WTC11 (cell line): Measurements from ENCODE around the gene LDLRAD2. TPM values are rescaled to one million over a fixed set of nuclear protein-coding genes. Genes with fewer than 3 reads are reported as not detected.

Experiments used
- ATAC-seq: fragments of 200-7000 bp; cut with Tn5 transposase; 2 replicates; pipeline ENCODE4 v1.10.0; 2021; ENCODE audit warnings: mild to moderate bottlenecking, moderate library complexity
- CTCF ChIA-PET: fragments of 300-600 bp; sonication (Branson Sonifier 250); formaldehyde crosslinking; loops from one replicate; lab custom pipeline; 2021; ENCODE audit warnings: antibody characterized with exemption; lab: Charles Lee
- POLR2A ChIA-PET: fragments of 350-600 bp; sonication (Branson Sonifier 250); formaldehyde crosslinking; loops from one replicate; lab custom pipeline; 2021; ENCODE audit warnings: antibody characterized with exemption; lab: Charles Lee
- DNase-seq: peaks from one replicate; pipeline ENCODE4 v3.0.0; 2021; ENCODE audit warnings: low spot score
- H3K27ac Mint-ChIP-seq: 2 replicates; pipeline ENCODE4 v1.8.0; 2021; ENCODE audit warnings: mixed read lengths
- H3K27me3 Mint-ChIP-seq: 2 replicates; pipeline ENCODE4 v1.8.0; 2021; ENCODE audit warnings: low read depth, mild to moderate bottlenecking, moderate library complexity, mixed read lengths
- H3K36me3 Mint-ChIP-seq: 2 replicates; pipeline ENCODE4 v1.8.0; 2021; ENCODE audit warnings: mixed read lengths
- H3K4me1 Mint-ChIP-seq: 2 replicates; pipeline ENCODE4 v1.8.0; 2022; ENCODE audit warnings: mixed read lengths
- H3K4me3 Mint-ChIP-seq: 2 replicates; pipeline ENCODE4 v1.8.0; 2021; ENCODE audit warnings: mild to moderate bottlenecking, moderate library complexity, mixed read lengths
- H3K9me3 Mint-ChIP-seq: 2 replicates; pipeline ENCODE4 v1.8.0; 2021; ENCODE audit warnings: mixed read lengths
- ARID4B ChIP-seq: sonication (generic); formaldehyde crosslinking; IDR thresholded peaks from 2 replicates; pipeline ENCODE4 v1.8.0; 2023; ENCODE audit warnings: missing genetic modification reagents, mild to moderate bottlenecking, borderline replicate concordance
- ATF1 ChIP-seq: sonication (generic); formaldehyde crosslinking; IDR thresholded peaks from 2 replicates; pipeline ENCODE4 v1.8.1; 2023; ENCODE audit warnings: mild to moderate bottlenecking, moderate library complexity, missing genetic modification reagents
- CREM ChIP-seq: sonication (generic); formaldehyde crosslinking; IDR thresholded peaks from 2 replicates; pipeline ENCODE4 v1.8.1; 2022; ENCODE audit warnings: mild to moderate bottlenecking, missing genetic modification reagents, moderate library complexity
- FOXJ3 ChIP-seq: sonication (generic); formaldehyde crosslinking; IDR thresholded peaks from 2 replicates; pipeline ENCODE4 v1.9.0; 2021; ENCODE audit warnings: missing genetic modification reagents, mild to moderate bottlenecking, borderline replicate concordance
- FOXP4 ChIP-seq: sonication (generic); formaldehyde crosslinking; IDR thresholded peaks from 2 replicates; pipeline ENCODE4 v1.8.0; 2022; ENCODE audit warnings: mild to moderate bottlenecking, missing genetic modification reagents
- GABPB1 ChIP-seq: sonication (generic); formaldehyde crosslinking; IDR thresholded peaks from 2 replicates; pipeline ENCODE4 v1.8.1; 2023; ENCODE audit warnings: mild to moderate bottlenecking, missing genetic modification reagents
- HMGA2 ChIP-seq: fragments of 250-450 bp; sonication (Bioruptor Pico); IDR thresholded peaks from 2 replicates; pipeline ENCODE4 v1.4.0; 2021; ENCODE audit warnings: mild to moderate bottlenecking, moderate library complexity
- IRF2 ChIP-seq: sonication (generic); formaldehyde crosslinking; IDR thresholded peaks from 2 replicates; pipeline ENCODE4 v1.8.0; 2022; ENCODE audit warnings: low read depth, missing genetic modification reagents, borderline replicate concordance
- MXD4 ChIP-seq: fragments of 250-450 bp; sonication (Bioruptor Pico); IDR thresholded peaks from 2 replicates; pipeline ENCODE4 v1.8.0; 2021; ENCODE audit warnings: mild to moderate bottlenecking, moderate library complexity, borderline replicate concordance
- MYBL2 ChIP-seq: sonication (generic); formaldehyde crosslinking; IDR thresholded peaks from 2 replicates; pipeline ENCODE4 v1.8.1; 2023; ENCODE audit warnings: mild to moderate bottlenecking, moderate library complexity, missing genetic modification reagents
- PRRX2 ChIP-seq: fragments of 250-450 bp; sonication (Bioruptor Pico); IDR thresholded peaks from 2 replicates; pipeline ENCODE4 v1.8.0; 2021; ENCODE audit warnings: mild to moderate bottlenecking
- TCF7 ChIP-seq: sonication (generic); formaldehyde crosslinking; IDR thresholded peaks from 2 replicates; pipeline ENCODE4 v1.8.0; 2022; ENCODE audit warnings: mild to moderate bottlenecking, low read depth, missing genetic modification reagents, moderate library complexity
- TP53 ChIP-seq: sonication (generic); formaldehyde crosslinking; IDR thresholded peaks from 2 replicates; pipeline ENCODE4 v1.8.1; 2023; ENCODE audit warnings: mild to moderate bottlenecking, missing genetic modification reagents
- ZNF121 ChIP-seq: sonication (generic); formaldehyde crosslinking; IDR thresholded peaks from 2 replicates; pipeline ENCODE4 v1.8.0; 2023; ENCODE audit warnings: missing genetic modification reagents
- ZNF425 ChIP-seq: fragments of 250-450 bp; sonication (Bioruptor Pico); conservative IDR thresholded peaks from 2 replicates; pipeline ENCODE4 v1.9.0; 2021; ENCODE audit warnings: mild to moderate bottlenecking
- total RNA-seq: library from RNA; stranded (reverse); gene quantifications from 3 replicates; pipeline ENCODE4 v1.2.3, GENCODE V29; 2021
- TF ChIP-seq, protein P1 (sequence below): sonication (generic); formaldehyde crosslinking; IDR thresholded peaks from 2 replicates; pipeline ENCODE4 v1.8.1; 2022; ENCODE audit warnings: low read depth, mild to moderate bottlenecking, moderate library complexity, missing genetic modification reagents, borderline replicate concordance
- TF ChIP-seq, protein P2 (sequence below): sonication (generic); formaldehyde crosslinking; conservative IDR thresholded peaks from 2 replicates; pipeline ENCODE4 v1.8.1; 2023; ENCODE audit warnings: mild to moderate bottlenecking, low read depth, missing genetic modification reagents, moderate library complexity
- TF ChIP-seq, protein P3 (sequence below): sonication (generic); formaldehyde crosslinking; IDR thresholded peaks from 2 replicates; pipeline ENCODE4 v1.8.0; 2022; ENCODE audit warnings: missing genetic modification reagents
- TF ChIP-seq, protein P4 (sequence below): sonication (generic); formaldehyde crosslinking; IDR thresholded peaks from 2 replicates; pipeline ENCODE4 v1.8.1; 2022; ENCODE audit warnings: low read depth, missing genetic modification reagents, borderline replicate concordance

LDLRAD2 gene
- total RNA-seq, 1 experiment from 2014 or later: 0.63 TPM

DNA sequence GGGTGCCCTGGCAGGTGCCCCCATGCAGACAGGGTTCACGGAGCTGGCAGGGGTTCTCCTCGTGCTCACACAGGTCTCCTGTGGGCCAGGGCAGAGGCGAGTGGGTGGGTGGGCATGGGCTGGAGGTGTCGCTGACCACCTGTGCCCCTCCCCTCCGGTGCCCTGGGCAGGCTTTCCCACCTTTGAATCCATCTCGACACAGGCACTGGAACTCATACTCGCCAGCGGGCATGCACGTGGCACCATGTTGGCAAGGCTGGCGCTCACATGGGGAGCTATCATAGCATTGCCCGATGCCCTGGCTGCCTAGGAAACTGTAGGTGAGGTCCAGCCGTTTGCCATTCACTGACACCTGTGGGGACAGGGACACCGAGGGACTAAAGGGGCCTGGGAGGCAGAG is 16.0 kb downstream of the LDLRAD2 start:
- Mint-ChIP-seq H3K36me3 (peaks cover 33% of the 10 kb centered on the region), H3K27me3 (no peaks in the 10 kb centered on the region), H3K27ac (no peak overlapping the region), H3K4me3 (no peak overlapping the region), H3K4me1 (no peaks in the 10 kb centered on the region), H3K9me3 (no peaks in the 10 kb centered on the region)
- CTCF ChIA-PET: no interaction called here
- POLR2A ChIA-PET: no interaction called here
- TF ChIP-seq, protein P1, sequence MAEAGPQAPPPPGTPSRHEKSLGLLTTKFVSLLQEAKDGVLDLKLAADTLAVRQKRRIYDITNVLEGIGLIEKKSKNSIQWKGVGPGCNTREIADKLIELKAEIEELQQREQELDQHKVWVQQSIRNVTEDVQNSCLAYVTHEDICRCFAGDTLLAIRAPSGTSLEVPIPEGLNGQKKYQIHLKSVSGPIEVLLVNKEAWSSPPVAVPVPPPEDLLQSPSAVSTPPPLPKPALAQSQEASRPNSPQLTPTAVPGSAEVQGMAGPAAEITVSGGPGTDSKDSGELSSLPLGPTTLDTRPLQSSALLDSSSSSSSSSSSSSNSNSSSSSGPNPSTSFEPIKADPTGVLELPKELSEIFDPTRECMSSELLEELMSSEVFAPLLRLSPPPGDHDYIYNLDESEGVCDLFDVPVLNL (CRISPR knock-in tag): no peak
- TF ChIP-seq TCF7 (CRISPR knock-in tag) (no peak), HMGA2 (CRISPR knock-in tag) (no peak), ZNF425 (CRISPR knock-in tag) (no peak), MYBL2 (no peak), PRRX2 (CRISPR knock-in tag) (no peak), IRF2 (CRISPR knock-in tag) (no peak), TP53 (CRISPR knock-in tag) (no peak), FOXJ3 (CRISPR knock-in tag) (no peak), CREM (CRISPR knock-in tag) (no peak), FOXP4 (no peak), ARID4B (CRISPR knock-in tag) (no peak), MXD4 (CRISPR knock-in tag) (no peak), ZNF121 (CRISPR knock-in tag) (no peak), GABPB1 (CRISPR knock-in tag) (no peak), ATF1 (CRISPR knock-in tag) (no peak)
- TF ChIP-seq, protein P2, sequence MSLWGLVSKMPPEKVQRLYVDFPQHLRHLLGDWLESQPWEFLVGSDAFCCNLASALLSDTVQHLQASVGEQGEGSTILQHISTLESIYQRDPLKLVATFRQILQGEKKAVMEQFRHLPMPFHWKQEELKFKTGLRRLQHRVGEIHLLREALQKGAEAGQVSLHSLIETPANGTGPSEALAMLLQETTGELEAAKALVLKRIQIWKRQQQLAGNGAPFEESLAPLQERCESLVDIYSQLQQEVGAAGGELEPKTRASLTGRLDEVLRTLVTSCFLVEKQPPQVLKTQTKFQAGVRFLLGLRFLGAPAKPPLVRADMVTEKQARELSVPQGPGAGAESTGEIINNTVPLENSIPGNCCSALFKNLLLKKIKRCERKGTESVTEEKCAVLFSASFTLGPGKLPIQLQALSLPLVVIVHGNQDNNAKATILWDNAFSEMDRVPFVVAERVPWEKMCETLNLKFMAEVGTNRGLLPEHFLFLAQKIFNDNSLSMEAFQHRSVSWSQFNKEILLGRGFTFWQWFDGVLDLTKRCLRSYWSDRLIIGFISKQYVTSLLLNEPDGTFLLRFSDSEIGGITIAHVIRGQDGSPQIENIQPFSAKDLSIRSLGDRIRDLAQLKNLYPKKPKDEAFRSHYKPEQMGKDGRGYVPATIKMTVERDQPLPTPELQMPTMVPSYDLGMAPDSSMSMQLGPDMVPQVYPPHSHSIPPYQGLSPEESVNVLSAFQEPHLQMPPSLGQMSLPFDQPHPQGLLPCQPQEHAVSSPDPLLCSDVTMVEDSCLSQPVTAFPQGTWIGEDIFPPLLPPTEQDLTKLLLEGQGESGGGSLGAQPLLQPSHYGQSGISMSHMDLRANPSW (CRISPR knock-in tag): no peak
- TF ChIP-seq, protein P3, sequence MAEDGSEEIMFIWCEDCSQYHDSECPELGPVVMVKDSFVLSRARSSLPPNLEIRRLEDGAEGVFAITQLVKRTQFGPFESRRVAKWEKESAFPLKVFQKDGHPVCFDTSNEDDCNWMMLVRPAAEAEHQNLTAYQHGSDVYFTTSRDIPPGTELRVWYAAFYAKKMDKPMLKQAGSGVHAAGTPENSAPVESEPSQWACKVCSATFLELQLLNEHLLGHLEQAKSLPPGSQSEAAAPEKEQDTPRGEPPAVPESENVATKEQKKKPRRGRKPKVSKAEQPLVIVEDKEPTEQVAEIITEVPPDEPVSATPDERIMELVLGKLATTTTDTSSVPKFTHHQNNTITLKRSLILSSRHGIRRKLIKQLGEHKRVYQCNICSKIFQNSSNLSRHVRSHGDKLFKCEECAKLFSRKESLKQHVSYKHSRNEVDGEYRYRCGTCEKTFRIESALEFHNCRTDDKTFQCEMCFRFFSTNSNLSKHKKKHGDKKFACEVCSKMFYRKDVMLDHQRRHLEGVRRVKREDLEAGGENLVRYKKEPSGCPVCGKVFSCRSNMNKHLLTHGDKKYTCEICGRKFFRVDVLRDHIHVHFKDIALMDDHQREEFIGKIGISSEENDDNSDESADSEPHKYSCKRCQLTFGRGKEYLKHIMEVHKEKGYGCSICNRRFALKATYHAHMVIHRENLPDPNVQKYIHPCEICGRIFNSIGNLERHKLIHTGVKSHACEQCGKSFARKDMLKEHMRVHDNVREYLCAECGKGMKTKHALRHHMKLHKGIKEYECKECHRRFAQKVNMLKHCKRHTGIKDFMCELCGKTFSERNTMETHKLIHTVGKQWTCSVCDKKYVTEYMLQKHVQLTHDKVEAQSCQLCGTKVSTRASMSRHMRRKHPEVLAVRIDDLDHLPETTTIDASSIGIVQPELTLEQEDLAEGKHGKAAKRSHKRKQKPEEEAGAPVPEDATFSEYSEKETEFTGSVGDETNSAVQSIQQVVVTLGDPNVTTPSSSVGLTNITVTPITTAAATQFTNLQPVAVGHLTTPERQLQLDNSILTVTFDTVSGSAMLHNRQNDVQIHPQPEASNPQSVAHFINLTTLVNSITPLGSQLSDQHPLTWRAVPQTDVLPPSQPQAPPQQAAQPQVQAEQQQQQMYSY (CRISPR knock-in tag): no peak
- TF ChIP-seq, protein P4, sequence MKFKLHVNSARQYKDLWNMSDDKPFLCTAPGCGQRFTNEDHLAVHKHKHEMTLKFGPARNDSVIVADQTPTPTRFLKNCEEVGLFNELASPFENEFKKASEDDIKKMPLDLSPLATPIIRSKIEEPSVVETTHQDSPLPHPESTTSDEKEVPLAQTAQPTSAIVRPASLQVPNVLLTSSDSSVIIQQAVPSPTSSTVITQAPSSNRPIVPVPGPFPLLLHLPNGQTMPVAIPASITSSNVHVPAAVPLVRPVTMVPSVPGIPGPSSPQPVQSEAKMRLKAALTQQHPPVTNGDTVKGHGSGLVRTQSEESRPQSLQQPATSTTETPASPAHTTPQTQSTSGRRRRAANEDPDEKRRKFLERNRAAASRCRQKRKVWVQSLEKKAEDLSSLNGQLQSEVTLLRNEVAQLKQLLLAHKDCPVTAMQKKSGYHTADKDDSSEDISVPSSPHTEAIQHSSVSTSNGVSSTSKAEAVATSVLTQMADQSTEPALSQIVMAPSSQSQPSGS (CRISPR knock-in tag): no peak
- DNase-seq (no peak), ATAC-seq (no peak)
